HCT116 (cell line): ENCODE results near the gene DICER1. TPM values are rescaled to one million over a fixed set of nuclear protein-coding genes. Genes with fewer than 3 reads are reported as not detected.

Experiments used
- ATAC-seq: fragments of 200-7000 bp; cut with Tn5 transposase; 2 replicates; pipeline ENCODE4 v1.9.1; 2020; ENCODE audit warnings: mild to moderate bottlenecking, moderate library complexity
- BruUV-seq: library from RNA; stranded (reverse); fragments of 400-500 nt; replicated peaks from 2 replicates; lab custom pipeline; 2021; lab: Mats Ljungman, UMichigan
- CTCF ChIA-PET: fragments of 300-600 bp; sonication (Branson Sonifier 250); formaldehyde crosslinking; loops from one replicate; lab custom pipeline; 2021; ENCODE audit warnings: antibody characterized with exemption; lab: Charles Lee
- POLR2A ChIA-PET: fragments of 300-600, 350-600 bp; sonication (Branson Sonifier 250); formaldehyde crosslinking; loops from one replicate; lab custom pipeline; 2021; ENCODE audit warnings: antibody characterized with exemption; lab: Charles Lee
- RAD21 ChIA-PET, 2 experiments: fragments of 300-600 bp; sonication (Branson Sonifier 250); formaldehyde crosslinking; loops; one replicate each; lab custom pipeline; 2023; ENCODE audit warnings: low total read pairs in 2 of 2; ENCODE audit not compliant: uncharacterized antibody in 2 of 2, unreplicated experiment in 2 of 2, low non-redundant PET in 1 of 2; lab: Charles Lee
- DNase-seq: peaks from one replicate; pipeline ENCODE4 v3.0.0-alpha.2; 2010; ENCODE audit warnings: low read depth, low spot score
- H2AFZ ChIP-seq: fragments of 200-600 bp; shearing (Covaris generic), sonication (generic); 2 replicates; pipeline ENCODE4 v1.6.1; 2017; ENCODE audit warnings: low read depth, mixed run types, mixed read lengths, antibody characterized with exemption, low read length; ENCODE audit not compliant: poor library complexity, severe bottlenecking
- H3K27ac ChIP-seq: 2 replicates; pipeline ENCODE4 v1.5.1; 2012; ENCODE audit warnings: low read depth, low read length
- H3K27me3 ChIP-seq: fragments of 200-600 bp; sonication (generic); 2 replicates; pipeline ENCODE4 v1.6.1; 2016; ENCODE audit warnings: mixed run types, low read length, mixed read lengths; ENCODE audit not compliant: insufficient read depth
- H3K36me3 ChIP-seq, 2 experiments: fragments of 200-500 bp in 1 of 2; fragments of 200-600 bp in 1 of 2; sonication (Bioruptor generic) in 1 of 2; sonication (generic) in 1 of 2; 2 replicates each; pipeline versions ENCODE4 v1.5.1 to v1.6.1; 2014 to 2016; ENCODE audit warnings: low read length in 2 of 2, inconsistent platforms in 1 of 2, mixed read lengths in 1 of 2, mixed run types in 1 of 2; ENCODE audit not compliant: insufficient read depth in 2 of 2, control insufficient read depth in 1 of 2
- H3K4me1 ChIP-seq, 2 experiments: fragments of 200-600 bp in 1 of 2; sonication (generic) in 1 of 2; 2 replicates each; pipeline versions ENCODE4 v1.5.1 to v1.6.1; 2012 to 2017; ENCODE audit warnings: low read length in 2 of 2, inconsistent platforms in 1 of 2, mild to moderate bottlenecking in 1 of 2, mixed read lengths in 1 of 2, mixed run types in 1 of 2, moderate library complexity in 1 of 2; ENCODE audit not compliant: insufficient read depth in 2 of 2, control insufficient read depth in 1 of 2
- H3K4me2 ChIP-seq: fragments of 200-600 bp; sonication (generic); 2 replicates; pipeline ENCODE4 v1.6.1; 2017; ENCODE audit warnings: mixed run types, low read length, mixed read lengths
- H3K4me3 ChIP-seq, 2 experiments: fragments of 200-600 bp in 1 of 2; sonication (generic) in 1 of 2; replicated peaks in 1 of 2; 2 replicates each; pipeline ENCODE4 v1.5.1; 2011 to 2016; ENCODE audit warnings: low read length in 2 of 2, control low read depth in 1 of 2, low read depth in 1 of 2, mild to moderate bottlenecking in 1 of 2, mixed read lengths in 1 of 2, mixed run types in 1 of 2
- H3K79me2 ChIP-seq: fragments of 200-600 bp; sonication (generic); 2 replicates; pipeline ENCODE4 v1.6.1; 2017; ENCODE audit warnings: mild to moderate bottlenecking, mixed run types, low read length, moderate library complexity, mixed read lengths; ENCODE audit not compliant: insufficient read depth
- H3K9ac ChIP-seq: fragments of 200-600 bp; sonication (generic); 2 replicates; pipeline ENCODE4 v1.6.1; 2016; ENCODE audit warnings: low read length, mixed read lengths
- H3K9me2 ChIP-seq: fragments of 200-600 bp; sonication (generic), shearing (Covaris generic); 2 replicates; pipeline ENCODE4 v1.6.1; 2017; ENCODE audit warnings: mixed run types, mild to moderate bottlenecking, moderate library complexity; ENCODE audit not compliant: insufficient read depth
- H3K9me3 ChIP-seq, 2 experiments: fragments of 200-500 bp in 1 of 2; fragments of 200-600 bp in 1 of 2; sonication (Bioruptor generic) in 1 of 2; sonication (generic) in 1 of 2; 2 replicates each; pipeline ENCODE4 v1.6.1; 2014 to 2017; ENCODE audit warnings: low read length in 2 of 2, mixed read lengths in 2 of 2, inconsistent platforms in 1 of 2, low read depth in 1 of 2, mild to moderate bottlenecking in 1 of 2, mixed run types in 1 of 2, moderate library complexity in 1 of 2; ENCODE audit not compliant: control insufficient read depth in 1 of 2, insufficient read depth in 1 of 2
- H4K20me1 ChIP-seq: fragments of 200-600 bp; sonication (generic), shearing (Covaris generic); 2 replicates; pipeline ENCODE4 v1.6.1; 2017; ENCODE audit warnings: mixed run types, mild to moderate bottlenecking, moderate library complexity; ENCODE audit not compliant: insufficient read depth
- EGR1 ChIP-seq: IDR thresholded peaks from 2 replicates; pipeline ENCODE4 v1.6.1; 2012; ENCODE audit warnings: low read depth
- EZH2phosphoT487 ChIP-seq: fragments of 200-600 bp; IDR thresholded peaks from 2 replicates; pipeline ENCODE4 v1.6.1; 2018; ENCODE audit warnings: antibody characterized with exemption, borderline replicate concordance
- JUND ChIP-seq: IDR thresholded peaks from 2 replicates; pipeline ENCODE4 v1.6.1; 2012
- POLR2A ChIP-seq: IDR thresholded peaks from 2 replicates; pipeline ENCODE4 v1.7.0; 2011; ENCODE audit warnings: borderline replicate concordance; ENCODE audit not compliant: insufficient read depth, insufficient read length; ENCODE audit errors: extremely low read depth
- intact Hi-C: fragments of 100-400 bp; cut with micrococcal nuclease; formaldehyde crosslinking; loops from 2 replicates; pipeline ENCODE4 v1.10.0; 2022
- total RNA-seq: library from RNA; stranded (reverse); gene quantifications from one replicate; pipeline ENCODE4 v1.2.1, GENCODE V29; 2021; ENCODE audit not compliant: unreplicated experiment
- TF ChIP-seq, protein P1 (sequence below): IDR thresholded peaks from 2 replicates; pipeline ENCODE4 v1.6.1; 2011; ENCODE audit warnings: mild to moderate bottlenecking, low read length, moderate library complexity; ENCODE audit not compliant: insufficient replicate concordance; ENCODE audit errors: extremely low read depth
- TF ChIP-seq, protein P2 (sequence below), 3 experiments: fragments of 200-600 bp in 1 of 3; sonication (generic) in 1 of 3; IDR thresholded peaks in 2 of 3; conservative IDR thresholded peaks in 1 of 3; 2 replicates each; pipeline ENCODE4 v1.5.1; 2012 to 2017; ENCODE audit warnings: low read depth in 2 of 3, low read length in 2 of 3, antibody characterized with exemption in 1 of 3, borderline replicate concordance in 1 of 3, control low read depth in 1 of 3, mild to moderate bottlenecking in 1 of 3, mixed read lengths in 1 of 3, mixed run types in 1 of 3, moderate library complexity in 1 of 3; ENCODE audit not compliant: insufficient read depth in 1 of 3
- TF ChIP-seq, protein P3 (sequence below): IDR thresholded peaks from 2 replicates; pipeline ENCODE4 v1.6.1; 2012; ENCODE audit warnings: low read depth

Gene DICER1
- total RNA-seq, 1 experiment from 2014 or later, result 38.6 TPM

DNA sequence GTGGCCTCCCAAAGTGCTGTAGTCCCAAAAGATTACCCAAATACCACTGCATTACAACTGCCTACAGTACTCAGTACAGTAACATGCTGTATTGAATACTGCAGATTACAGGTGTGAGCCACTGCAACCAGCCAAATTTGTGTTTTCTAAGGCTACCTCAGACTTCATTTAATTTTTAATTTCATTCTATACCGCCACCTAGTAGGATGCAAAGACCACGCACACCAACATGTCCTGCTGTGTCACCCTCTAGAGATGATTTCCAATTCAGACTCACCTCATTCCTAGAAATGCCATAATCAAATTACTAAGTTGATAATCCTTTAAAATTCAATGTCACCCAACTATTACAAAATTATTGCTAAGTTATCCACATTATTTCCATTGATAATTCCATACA lies 15.1 kb downstream of the DICER1 start (continued):
- TF ChIP-seq, protein P1, sequence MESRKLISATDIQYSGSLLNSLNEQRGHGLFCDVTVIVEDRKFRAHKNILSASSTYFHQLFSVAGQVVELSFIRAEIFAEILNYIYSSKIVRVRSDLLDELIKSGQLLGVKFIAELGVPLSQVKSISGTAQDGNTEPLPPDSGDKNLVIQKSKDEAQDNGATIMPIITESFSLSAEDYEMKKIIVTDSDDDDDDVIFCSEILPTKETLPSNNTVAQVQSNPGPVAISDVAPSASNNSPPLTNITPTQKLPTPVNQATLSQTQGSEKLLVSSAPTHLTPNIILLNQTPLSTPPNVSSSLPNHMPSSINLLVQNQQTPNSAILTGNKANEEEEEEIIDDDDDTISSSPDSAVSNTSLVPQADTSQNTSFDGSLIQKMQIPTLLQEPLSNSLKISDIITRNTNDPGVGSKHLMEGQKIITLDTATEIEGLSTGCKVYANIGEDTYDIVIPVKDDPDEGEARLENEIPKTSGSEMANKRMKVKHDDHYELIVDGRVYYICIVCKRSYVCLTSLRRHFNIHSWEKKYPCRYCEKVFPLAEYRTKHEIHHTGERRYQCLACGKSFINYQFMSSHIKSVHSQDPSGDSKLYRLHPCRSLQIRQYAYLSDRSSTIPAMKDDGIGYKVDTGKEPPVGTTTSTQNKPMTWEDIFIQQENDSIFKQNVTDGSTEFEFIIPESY, result no peak
- TF ChIP-seq, all 23 proteins: peak for 0

DNA sequence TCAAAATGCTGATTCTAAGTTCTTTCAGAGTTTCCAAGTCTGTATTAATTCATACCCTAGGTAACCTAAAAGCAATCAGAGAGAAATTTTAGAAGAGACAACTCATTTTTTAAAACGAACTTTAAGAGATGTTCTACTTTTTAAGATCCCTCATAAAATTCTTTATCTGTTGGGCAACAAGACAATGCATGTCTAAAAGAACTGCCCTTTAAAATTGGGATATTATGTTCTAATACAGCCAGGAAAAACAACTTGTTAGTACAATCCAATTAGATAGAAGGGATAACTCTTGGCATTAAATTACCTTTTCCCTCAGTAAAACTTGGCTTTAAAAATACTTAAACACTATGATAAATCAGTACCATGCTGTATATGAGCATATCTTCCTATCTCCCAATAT lies 15.6 kb downstream of the DICER1 start:
- Histone ChIP-seq H3K27ac (no peak overlapping the region), H3K27me3 (no peaks in the 10 kb centered on the region), H3K79me2 (peaks cover 97% of the 10 kb centered on the region)
- ChIA-PET POLR2A (no interaction called here), RAD21 (no interaction called here)
- TF ChIP-seq EGR1 (no peak), JUND (no peak), EZH2phosphoT487 (no peak), POLR2A (no peak)
- TF ChIP-seq, protein P2, sequence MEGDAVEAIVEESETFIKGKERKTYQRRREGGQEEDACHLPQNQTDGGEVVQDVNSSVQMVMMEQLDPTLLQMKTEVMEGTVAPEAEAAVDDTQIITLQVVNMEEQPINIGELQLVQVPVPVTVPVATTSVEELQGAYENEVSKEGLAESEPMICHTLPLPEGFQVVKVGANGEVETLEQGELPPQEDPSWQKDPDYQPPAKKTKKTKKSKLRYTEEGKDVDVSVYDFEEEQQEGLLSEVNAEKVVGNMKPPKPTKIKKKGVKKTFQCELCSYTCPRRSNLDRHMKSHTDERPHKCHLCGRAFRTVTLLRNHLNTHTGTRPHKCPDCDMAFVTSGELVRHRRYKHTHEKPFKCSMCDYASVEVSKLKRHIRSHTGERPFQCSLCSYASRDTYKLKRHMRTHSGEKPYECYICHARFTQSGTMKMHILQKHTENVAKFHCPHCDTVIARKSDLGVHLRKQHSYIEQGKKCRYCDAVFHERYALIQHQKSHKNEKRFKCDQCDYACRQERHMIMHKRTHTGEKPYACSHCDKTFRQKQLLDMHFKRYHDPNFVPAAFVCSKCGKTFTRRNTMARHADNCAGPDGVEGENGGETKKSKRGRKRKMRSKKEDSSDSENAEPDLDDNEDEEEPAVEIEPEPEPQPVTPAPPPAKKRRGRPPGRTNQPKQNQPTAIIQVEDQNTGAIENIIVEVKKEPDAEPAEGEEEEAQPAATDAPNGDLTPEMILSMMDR (IDR thresholded peaks at IDR 0.05 in 2 of 3, conservative IDR thresholded peaks at IDR 0.05 in 1 of 3; ENCODE audit: borderline replicate concordance in 1 of 3, insufficient read depth in 1 of 3, low read depth in 2 of 3, low read length in 2 of 3), result no peak
- TF ChIP-seq, protein P3, sequence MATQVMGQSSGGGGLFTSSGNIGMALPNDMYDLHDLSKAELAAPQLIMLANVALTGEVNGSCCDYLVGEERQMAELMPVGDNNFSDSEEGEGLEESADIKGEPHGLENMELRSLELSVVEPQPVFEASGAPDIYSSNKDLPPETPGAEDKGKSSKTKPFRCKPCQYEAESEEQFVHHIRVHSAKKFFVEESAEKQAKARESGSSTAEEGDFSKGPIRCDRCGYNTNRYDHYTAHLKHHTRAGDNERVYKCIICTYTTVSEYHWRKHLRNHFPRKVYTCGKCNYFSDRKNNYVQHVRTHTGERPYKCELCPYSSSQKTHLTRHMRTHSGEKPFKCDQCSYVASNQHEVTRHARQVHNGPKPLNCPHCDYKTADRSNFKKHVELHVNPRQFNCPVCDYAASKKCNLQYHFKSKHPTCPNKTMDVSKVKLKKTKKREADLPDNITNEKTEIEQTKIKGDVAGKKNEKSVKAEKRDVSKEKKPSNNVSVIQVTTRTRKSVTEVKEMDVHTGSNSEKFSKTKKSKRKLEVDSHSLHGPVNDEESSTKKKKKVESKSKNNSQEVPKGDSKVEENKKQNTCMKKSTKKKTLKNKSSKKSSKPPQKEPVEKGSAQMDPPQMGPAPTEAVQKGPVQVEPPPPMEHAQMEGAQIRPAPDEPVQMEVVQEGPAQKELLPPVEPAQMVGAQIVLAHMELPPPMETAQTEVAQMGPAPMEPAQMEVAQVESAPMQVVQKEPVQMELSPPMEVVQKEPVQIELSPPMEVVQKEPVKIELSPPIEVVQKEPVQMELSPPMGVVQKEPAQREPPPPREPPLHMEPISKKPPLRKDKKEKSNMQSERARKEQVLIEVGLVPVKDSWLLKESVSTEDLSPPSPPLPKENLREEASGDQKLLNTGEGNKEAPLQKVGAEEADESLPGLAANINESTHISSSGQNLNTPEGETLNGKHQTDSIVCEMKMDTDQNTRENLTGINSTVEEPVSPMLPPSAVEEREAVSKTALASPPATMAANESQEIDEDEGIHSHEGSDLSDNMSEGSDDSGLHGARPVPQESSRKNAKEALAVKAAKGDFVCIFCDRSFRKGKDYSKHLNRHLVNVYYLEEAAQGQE, result no peak
- TF ChIP-seq, all 23 proteins: peak for 0
- Histone ChIP-seq H3K4me1 (no peaks in the 10 kb centered on the region), H3K9me2 (no peaks in the 10 kb centered on the region), H2AFZ (no peak overlapping the region), H3K4me3 (no peak overlapping the region), H3K9me3 (no peaks in the 10 kb centered on the region; a peak in 1 of 4 replicates), H3K4me2 (no peak overlapping the region), H3K36me3 (no peaks in the 10 kb centered on the region), H4K20me1 (peaks cover 11% of the 10 kb centered on the region; the same call in 1 of the 2 replicates), H3K9ac (no peak overlapping the region)
- CTCF ChIA-PET, result no interaction called here
- intact Hi-C loops, result no loop called here
- DNase-seq, result no peak
- BruUV-seq, result no TSS peak
- no peak for ATAC-seq
